A673 (cell line): ENCODE results near the gene GAGE12J. TPM values are rescaled to one million over a fixed set of nuclear protein-coding genes. Genes with fewer than 3 reads are reported as not detected.

Source experiments
- BruUV-seq: library from RNA; stranded (reverse); fragments of 400-500 nt; replicated peaks from 2 replicates; lab custom pipeline; 2021; lab: Mats Ljungman, UMichigan
- CTCF ChIA-PET: fragments of 300-600 bp; sonication (Branson Sonifier 250); formaldehyde crosslinking; loops from one replicate; lab custom pipeline; 2022; ENCODE audit warnings: antibody characterized with exemption; lab: Charles Lee
- POLR2A ChIA-PET: fragments of 300-600 bp; sonication (Branson Sonifier 250); formaldehyde crosslinking; loops from one replicate; lab custom pipeline; 2022; ENCODE audit warnings: antibody characterized with exemption; ENCODE audit not compliant: low non-redundant PET; lab: Charles Lee
- DNase-seq: peaks from one replicate; pipeline ENCODE4 v3.0.0-alpha.2; 2015; ENCODE audit warnings: low spot score
- H3K27ac ChIP-seq: fragments of 200-600 bp; sonication (generic); 2 replicates; pipeline ENCODE4 v1.5.1; 2016; ENCODE audit warnings: mixed run types, low read depth, mild to moderate bottlenecking, mixed read lengths, antibody characterized with exemption, low read length; ENCODE audit not compliant: poor library complexity, severe bottlenecking
- H3K27me3 ChIP-seq: fragments of 200-600 bp; sonication (generic); replicated peaks from 2 replicates; pipeline ENCODE4 v1.6.1; 2017; ENCODE audit warnings: mixed run types, low read depth, mild to moderate bottlenecking, mixed read lengths, antibody characterized with exemption, low read length; ENCODE audit not compliant: insufficient read depth, poor library complexity
- H3K36me3 ChIP-seq: fragments of 200-600 bp; sonication (generic); 2 replicates; pipeline ENCODE4 v1.6.1; 2016; ENCODE audit warnings: mixed run types, mild to moderate bottlenecking, mixed read lengths, antibody characterized with exemption, low read length; ENCODE audit not compliant: insufficient read depth, poor library complexity, severe bottlenecking
- H3K4me1 ChIP-seq: fragments of 200-600 bp; sonication (generic); 2 replicates; pipeline ENCODE4 v1.6.1; 2017; ENCODE audit warnings: mixed run types, mild to moderate bottlenecking, mixed read lengths, antibody characterized with exemption, low read length; ENCODE audit not compliant: insufficient read depth, poor library complexity, severe bottlenecking
- H3K4me3 ChIP-seq: fragments of 200-600 bp; sonication (generic); 2 replicates; pipeline ENCODE4 v1.5.1; 2016; ENCODE audit warnings: low read depth, mixed run types, mild to moderate bottlenecking, mixed read lengths, low read length; ENCODE audit not compliant: poor library complexity, severe bottlenecking
- H3K9me3 ChIP-seq: fragments of 200-600 bp; sonication (generic); 2 replicates; pipeline ENCODE4 v1.6.1; 2016; ENCODE audit warnings: mixed run types, low read depth, mild to moderate bottlenecking, mixed read lengths, antibody characterized with exemption, low read length; ENCODE audit not compliant: poor library complexity, severe bottlenecking
- EZH2 ChIP-seq: fragments of 200-600 bp; sonication (generic); IDR thresholded peaks from 2 replicates; pipeline ENCODE4 v1.6.1; 2017; ENCODE audit warnings: borderline replicate concordance, low read depth, mild to moderate bottlenecking, mixed read lengths, antibody characterized with exemption, low read length; ENCODE audit not compliant: poor library complexity, severe bottlenecking
- intact Hi-C: fragments of 100-400 bp; cut with micrococcal nuclease; formaldehyde crosslinking; loops from one replicate; pipeline ENCODE4 v1.10.0; 2022; ENCODE audit not compliant: unreplicated experiment
- total RNA-seq: library from RNA; stranded (reverse); gene quantifications from 2 replicates; pipeline ENCODE4 v1.2.3, GENCODE V29; 2021
- TF ChIP-seq, protein P1 (sequence below): fragments of 300-800, 200-600 bp; sonication (generic); conservative IDR thresholded peaks from 2 replicates; pipeline ENCODE4 v1.5.1; 2017; ENCODE audit warnings: low read depth, mild to moderate bottlenecking, antibody characterized with exemption, low read length, moderate library complexity, mixed read lengths

Gene GAGE12J
- total RNA-seq, 1 experiment from 2014 or later: not detected

DNA sequence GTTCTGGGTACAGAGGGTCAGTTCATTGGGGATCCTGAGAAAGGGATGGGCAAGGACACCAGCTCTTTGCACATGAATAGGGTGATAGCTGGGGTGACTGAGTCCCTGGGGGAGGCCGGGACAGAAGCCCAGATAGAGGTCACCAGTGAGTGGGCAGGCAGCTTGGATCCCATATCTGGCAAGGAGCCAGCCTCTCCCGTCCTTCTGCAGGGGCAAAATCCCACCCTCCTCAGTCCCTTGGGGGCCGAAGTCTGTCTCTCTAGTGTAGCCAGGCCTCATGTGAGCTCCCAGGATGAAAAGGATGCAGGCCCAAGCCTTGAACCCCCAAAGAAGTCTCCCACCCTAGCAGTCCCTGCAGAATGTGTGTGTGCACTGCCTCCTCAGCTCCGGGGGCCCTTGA lies 35.3 kb upstream of the GAGE12J start:
- Histone ChIP-seq H3K27ac (no peak overlapping the region), H3K27me3 (no peaks in the 10 kb centered on the region), H3K4me3 (no peak overlapping the region), H3K4me1 (no peaks in the 10 kb centered on the region), H3K9me3 (no peaks in the 10 kb centered on the region), H3K36me3 (no peaks in the 10 kb centered on the region)
- intact Hi-C loops: no loop called here
- TF ChIP-seq, protein P1, sequence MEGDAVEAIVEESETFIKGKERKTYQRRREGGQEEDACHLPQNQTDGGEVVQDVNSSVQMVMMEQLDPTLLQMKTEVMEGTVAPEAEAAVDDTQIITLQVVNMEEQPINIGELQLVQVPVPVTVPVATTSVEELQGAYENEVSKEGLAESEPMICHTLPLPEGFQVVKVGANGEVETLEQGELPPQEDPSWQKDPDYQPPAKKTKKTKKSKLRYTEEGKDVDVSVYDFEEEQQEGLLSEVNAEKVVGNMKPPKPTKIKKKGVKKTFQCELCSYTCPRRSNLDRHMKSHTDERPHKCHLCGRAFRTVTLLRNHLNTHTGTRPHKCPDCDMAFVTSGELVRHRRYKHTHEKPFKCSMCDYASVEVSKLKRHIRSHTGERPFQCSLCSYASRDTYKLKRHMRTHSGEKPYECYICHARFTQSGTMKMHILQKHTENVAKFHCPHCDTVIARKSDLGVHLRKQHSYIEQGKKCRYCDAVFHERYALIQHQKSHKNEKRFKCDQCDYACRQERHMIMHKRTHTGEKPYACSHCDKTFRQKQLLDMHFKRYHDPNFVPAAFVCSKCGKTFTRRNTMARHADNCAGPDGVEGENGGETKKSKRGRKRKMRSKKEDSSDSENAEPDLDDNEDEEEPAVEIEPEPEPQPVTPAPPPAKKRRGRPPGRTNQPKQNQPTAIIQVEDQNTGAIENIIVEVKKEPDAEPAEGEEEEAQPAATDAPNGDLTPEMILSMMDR: no peak
- TF ChIP-seq EZH2: no peak
- no TSS peak for BruUV-seq
- CTCF ChIA-PET: interaction anchor here (0.6 kb wide), 1 partner anchor 8 kb away, joined by 8 read pairs; no protein-coding TSS in a partner anchor
- POLR2A ChIA-PET: no interaction called here
- no peak for DNase-seq

DNA sequence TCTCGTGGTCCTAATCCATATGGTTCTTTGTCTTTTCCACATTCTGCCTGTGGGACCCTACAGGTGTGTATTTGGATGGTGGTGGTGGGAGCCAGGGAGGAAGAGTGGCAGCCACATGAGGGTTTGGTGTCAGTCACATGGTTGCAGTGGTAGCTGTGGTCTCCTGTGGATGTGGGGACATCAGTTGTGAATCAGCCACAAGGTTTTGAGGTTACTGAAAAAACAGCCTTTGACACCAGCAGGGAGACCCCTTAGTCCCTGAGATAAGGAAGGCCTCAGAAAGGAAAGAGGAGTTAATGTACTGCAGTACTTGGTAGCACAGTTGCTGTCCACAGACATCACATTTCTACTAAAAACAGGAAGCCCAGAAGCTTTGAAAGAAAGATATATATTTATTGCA lies 34.2 kb upstream of the GAGE12J start:
- no peak overlapping the region for H3K27ac ChIP-seq
- TF ChIP-seq, protein P1: no peak
- TF ChIP-seq EZH2: no peak
- ChIA-PET CTCF (no interaction called here), POLR2A (no interaction called here)
- H3K4me1 ChIP-seq: no peaks in the 10 kb centered on the region
- no peak for DNase-seq
- intact Hi-C loops: no loop called here
- no peaks in the 10 kb centered on the region for H3K36me3 ChIP-seq
- no peaks in the 10 kb centered on the region for H3K9me3 ChIP-seq
- no TSS peak for BruUV-seq
- H3K4me3 ChIP-seq: no peak overlapping the region
- no peaks in the 10 kb centered on the region for H3K27me3 ChIP-seq

DNA sequence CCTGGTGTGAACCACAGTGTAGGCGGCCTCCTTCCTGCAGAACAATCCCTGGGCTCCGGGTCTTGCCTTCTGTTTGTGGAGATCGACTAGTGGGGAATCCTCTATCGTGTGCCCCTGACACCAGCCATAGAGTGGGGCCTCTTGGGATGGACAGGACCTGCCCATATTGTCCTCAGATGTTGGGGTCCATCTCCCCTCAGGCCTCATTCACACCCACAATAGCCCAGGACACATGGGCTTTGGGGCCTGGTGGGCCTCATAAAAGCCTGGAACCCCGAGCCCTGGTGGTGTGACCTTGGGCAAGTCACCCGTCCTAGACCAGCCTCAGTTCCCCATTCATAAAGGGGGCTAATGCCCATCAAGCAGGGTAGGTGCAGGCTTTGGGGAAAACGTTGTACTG lies 31.6 kb upstream of the GAGE12J start:
- no peaks in the 10 kb centered on the region for H3K9me3 ChIP-seq
- POLR2A ChIA-PET: no interaction called here
- no peaks in the 10 kb centered on the region for H3K36me3 ChIP-seq
- no peaks in the 10 kb centered on the region for H3K27me3 ChIP-seq
- CTCF ChIA-PET: no interaction called here
- intact Hi-C loops: no loop called here
- H3K4me3 ChIP-seq: no peak overlapping the region
- H3K4me1 ChIP-seq: no peaks in the 10 kb centered on the region
- TF ChIP-seq EZH2: no peak
- TF ChIP-seq, protein P1: no peak
- no peak for DNase-seq
- H3K27ac ChIP-seq: no peak overlapping the region
- no TSS peak for BruUV-seq
